Smooth muscle cell (in vitro differentiated cells): ENCODE data around the gene LMO7. TPM values are rescaled to one million over a fixed set of nuclear protein-coding genes. Genes with fewer than 3 reads are reported as not detected.

Experiments used
- DNase-seq: peaks from one replicate; lab custom pipeline; 2025; ENCODE audit not compliant: unreplicated experiment; lab: John Stamatoyannopoulos, UW
- H2AFZ ChIP-seq: fragments of 200-600 bp; sonication (generic); 2 replicates; pipeline ENCODE4 v1.6.0; 2016; ENCODE audit warnings: antibody characterized with exemption, low read depth, mild to moderate bottlenecking
- H3F3A ChIP-seq: fragments of 200-600 bp; sonication (generic); 2 replicates; pipeline ENCODE4 v1.6.0; 2017; ENCODE audit warnings: antibody characterized with exemption, low read depth
- H3K27ac ChIP-seq: fragments of 200-600 bp; sonication (generic); 2 replicates; pipeline ENCODE4 v1.5.1; 2016; ENCODE audit warnings: low read depth, mild to moderate bottlenecking
- H3K27me3 ChIP-seq: fragments of 200-600 bp; sonication (generic); 2 replicates; pipeline ENCODE4 v1.6.1; 2016; ENCODE audit warnings: low read depth, mild to moderate bottlenecking
- H3K36me3 ChIP-seq: fragments of 200-600 bp; sonication (generic); 2 replicates; pipeline ENCODE4 v1.5.1; 2016; ENCODE audit warnings: low read depth
- H3K4me1 ChIP-seq: fragments of 200-600 bp; sonication (generic); 2 replicates; pipeline ENCODE4 v1.5.1; 2016; ENCODE audit warnings: low read depth
- H3K4me2 ChIP-seq: fragments of 200-600 bp; sonication (generic); 2 replicates; pipeline ENCODE4 v1.6.0; 2016; ENCODE audit warnings: mild to moderate bottlenecking
- H3K4me3 ChIP-seq: fragments of 200-600 bp; sonication (generic); 2 replicates; pipeline ENCODE4 v1.5.1; 2016; ENCODE audit warnings: mild to moderate bottlenecking
- H3K79me2 ChIP-seq: fragments of 200-600 bp; sonication (generic); 2 replicates; pipeline ENCODE4 v1.6.0; 2016; ENCODE audit warnings: low read depth, mild to moderate bottlenecking
- H3K9ac ChIP-seq: fragments of 200-600 bp; sonication (generic); 2 replicates; pipeline ENCODE4 v1.6.0; 2016; ENCODE audit warnings: low read depth
- H3K9me3 ChIP-seq: fragments of 200-600 bp; sonication (generic); replicated peaks from 2 replicates; pipeline ENCODE4 v1.5.1; 2016; ENCODE audit warnings: low read depth
- H4K20me1 ChIP-seq: fragments of 200-600 bp; sonication (generic); 2 replicates; pipeline ENCODE4 v1.6.0; 2016; ENCODE audit warnings: low read depth
- WGBS: methylation state at CpG from one replicate; pipeline ENCODE4 v1.1.7; 2016; ENCODE audit warnings: low lambda C conversion rate; 5-methylcytosine and 5-hydroxymethylcytosine counted together
- polyA plus RNA-seq: library from polyadenylated mRNA; unstranded; fragments of >200 nt; fragmentation: Nextera tagmentation; extraction: Ambion mirVana; gene quantifications from 2 replicates; pipeline ENCODE4 v1.2.1, GENCODE V29; 2016
- total RNA-seq: library from RNA; depleted of rRNA; stranded (reverse); fragments of >200 nt; gene quantifications from 2 replicates; pipeline ENCODE4 v1.2.3, GENCODE V29; 2014
- TF ChIP-seq, protein P1 (sequence below): fragments of 200-600 bp; sonication (generic); IDR thresholded peaks from 2 replicates; pipeline ENCODE4 v1.5.1; 2017; ENCODE audit warnings: borderline replicate concordance, mild to moderate bottlenecking, antibody characterized with exemption; ENCODE audit not compliant: insufficient read depth, poor library complexity, severe bottlenecking

Gene LMO7
- total and polyA plus RNA-seq, 2 experiments from 2014 or later: 157 to 213 TPM

DNA sequence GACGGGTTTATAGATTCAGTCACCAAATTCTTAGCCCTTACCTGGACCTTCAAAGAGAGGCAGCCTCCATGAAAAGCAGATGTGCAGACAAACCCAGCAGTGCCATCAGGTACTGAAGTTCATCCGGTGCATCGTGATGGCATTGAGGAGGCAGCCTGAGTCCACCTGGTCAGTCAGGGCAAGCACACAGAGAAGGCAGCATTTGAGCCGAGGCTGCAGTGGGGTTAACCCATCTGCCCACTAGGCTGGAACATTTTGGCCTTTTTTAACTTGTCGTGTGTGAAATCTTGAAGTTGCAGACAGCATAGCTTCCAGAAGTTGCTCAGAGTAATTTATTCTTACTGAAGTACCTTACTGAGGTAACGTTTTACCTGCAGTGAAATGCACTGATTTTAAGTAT lies 4.9 kb downstream of the LMO7 start:
- H3F3A ChIP-seq: peaks cover 7% of the 10 kb centered on the region
- no peak overlapping the region for H3K27ac ChIP-seq
- no peak overlapping the region for H3K9ac ChIP-seq
- 92% methylated on average over 6 of the region's 6 CpGs for WGBS
- H3K9me3 ChIP-seq: no peaks in the 10 kb centered on the region
- H3K27me3 ChIP-seq: no peaks in the 10 kb centered on the region
- H3K4me1 ChIP-seq: peaks cover 12% of the 10 kb centered on the region
- peaks cover 91% of the 10 kb centered on the region for H4K20me1 ChIP-seq
- no peak for DNase-seq
- H3K36me3 ChIP-seq: peaks cover 9% of the 10 kb centered on the region
- no peak overlapping the region for H2AFZ ChIP-seq
- no peak overlapping the region for H3K4me3 ChIP-seq
- H3K4me2 ChIP-seq: peak overlapping the region; percentile 99
- TF ChIP-seq, protein P1, sequence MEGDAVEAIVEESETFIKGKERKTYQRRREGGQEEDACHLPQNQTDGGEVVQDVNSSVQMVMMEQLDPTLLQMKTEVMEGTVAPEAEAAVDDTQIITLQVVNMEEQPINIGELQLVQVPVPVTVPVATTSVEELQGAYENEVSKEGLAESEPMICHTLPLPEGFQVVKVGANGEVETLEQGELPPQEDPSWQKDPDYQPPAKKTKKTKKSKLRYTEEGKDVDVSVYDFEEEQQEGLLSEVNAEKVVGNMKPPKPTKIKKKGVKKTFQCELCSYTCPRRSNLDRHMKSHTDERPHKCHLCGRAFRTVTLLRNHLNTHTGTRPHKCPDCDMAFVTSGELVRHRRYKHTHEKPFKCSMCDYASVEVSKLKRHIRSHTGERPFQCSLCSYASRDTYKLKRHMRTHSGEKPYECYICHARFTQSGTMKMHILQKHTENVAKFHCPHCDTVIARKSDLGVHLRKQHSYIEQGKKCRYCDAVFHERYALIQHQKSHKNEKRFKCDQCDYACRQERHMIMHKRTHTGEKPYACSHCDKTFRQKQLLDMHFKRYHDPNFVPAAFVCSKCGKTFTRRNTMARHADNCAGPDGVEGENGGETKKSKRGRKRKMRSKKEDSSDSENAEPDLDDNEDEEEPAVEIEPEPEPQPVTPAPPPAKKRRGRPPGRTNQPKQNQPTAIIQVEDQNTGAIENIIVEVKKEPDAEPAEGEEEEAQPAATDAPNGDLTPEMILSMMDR: no peak
- peaks cover 98% of the 10 kb centered on the region for H3K79me2 ChIP-seq

DNA sequence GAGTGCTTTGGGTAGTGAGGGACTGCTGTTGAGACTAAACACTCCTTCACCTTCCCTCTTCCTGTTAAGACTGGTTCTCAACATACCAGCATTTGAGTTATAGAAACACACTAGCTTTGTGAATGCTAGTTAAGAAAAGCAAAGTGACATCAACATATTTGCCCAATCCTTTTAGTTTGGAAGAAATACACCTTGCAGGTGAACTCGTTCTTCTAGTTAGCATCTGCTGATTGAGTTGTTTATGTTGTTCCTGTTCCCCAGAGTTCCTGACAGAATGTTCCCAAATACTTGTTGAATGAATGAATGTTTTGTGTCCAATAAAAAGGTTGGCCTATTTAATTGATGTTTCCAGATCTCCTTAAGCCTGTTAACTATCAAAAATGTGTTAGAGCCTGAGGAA lies 7.1 kb downstream of the LMO7 start:
- Histone ChIP-seq H3K4me1 (peaks cover 3% of the 10 kb centered on the region), H3K4me3 (no peak overlapping the region), H3K36me3 (peaks cover 9% of the 10 kb centered on the region), H3F3A (no peaks in the 10 kb centered on the region), H3K9ac (no peak overlapping the region), H3K9me3 (no peaks in the 10 kb centered on the region), H3K27ac (peak overlapping the region; percentile 3), H3K4me2 (no peak overlapping the region), H3K27me3 (no peaks in the 10 kb centered on the region), H3K79me2 (peaks cover 100% of the 10 kb centered on the region), H4K20me1 (peaks cover 100% of the 10 kb centered on the region), H2AFZ (no peak overlapping the region)
- 67% methylated on average over 1 of the region's 1 CpG for WGBS
- no peak for DNase-seq
- TF ChIP-seq, protein P1: no peak

DNA sequence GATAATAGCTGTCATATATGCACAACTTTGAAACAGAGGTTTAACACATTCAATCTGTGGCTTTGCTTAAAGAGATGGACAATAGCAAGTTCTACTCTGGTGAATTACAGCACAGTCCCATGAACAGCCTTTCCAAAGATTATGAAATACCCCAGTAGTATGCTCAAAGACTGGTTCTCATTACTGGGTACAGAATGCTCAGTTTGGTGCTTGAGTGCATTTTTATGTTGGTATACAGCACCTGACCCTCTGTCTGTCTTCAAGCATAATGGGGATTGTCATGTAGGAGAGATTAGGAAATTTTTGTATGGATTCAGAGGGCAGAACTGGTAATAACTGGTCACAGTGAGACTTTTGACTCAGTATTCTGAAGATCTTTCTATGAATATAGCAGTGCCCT lies 7.6 kb downstream of the LMO7 start:
- no peak overlapping the region for H3K9ac ChIP-seq
- no peak overlapping the region for H3K4me2 ChIP-seq
- DNase-seq: no peak
- peaks cover 100% of the 10 kb centered on the region for H3K79me2 ChIP-seq
- TF ChIP-seq, protein P1: no peak
- H3K36me3 ChIP-seq: peaks cover 9% of the 10 kb centered on the region
- H3K4me1 ChIP-seq: peaks cover 3% of the 10 kb centered on the region
- H3K27me3 ChIP-seq: no peaks in the 10 kb centered on the region
- H2AFZ ChIP-seq: no peak overlapping the region
- H3F3A ChIP-seq: no peaks in the 10 kb centered on the region
- no peaks in the 10 kb centered on the region for H3K9me3 ChIP-seq
- peak overlapping the region; percentile 3 for H3K27ac ChIP-seq
- peaks cover 100% of the 10 kb centered on the region for H4K20me1 ChIP-seq
- no peak overlapping the region for H3K4me3 ChIP-seq

DNA sequence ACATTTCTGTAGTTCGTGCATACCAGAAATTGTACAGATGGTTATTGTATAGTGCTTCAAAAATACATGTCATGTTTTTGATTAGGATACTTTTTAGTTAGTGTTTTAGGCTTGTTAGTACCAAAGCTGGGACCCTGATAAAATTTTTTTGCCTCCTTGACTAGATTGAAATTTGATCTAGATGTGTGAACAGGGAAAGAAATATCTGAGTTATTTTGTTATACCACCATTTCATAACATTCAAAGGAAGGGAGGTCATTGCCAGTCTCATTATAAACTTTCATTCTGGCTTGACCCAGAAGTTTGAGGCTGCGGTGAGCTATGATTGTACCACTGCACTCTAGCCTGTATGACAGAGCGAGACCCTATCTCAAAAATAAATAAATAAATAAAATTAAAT lies 9.0 kb downstream of the LMO7 start:
- Histone ChIP-seq H3K9ac (no peak overlapping the region), H3K27me3 (no peaks in the 10 kb centered on the region), H2AFZ (no peak overlapping the region), H3K4me3 (no peak overlapping the region), H3K79me2 (peaks cover 100% of the 10 kb centered on the region), H3F3A (no peaks in the 10 kb centered on the region), H3K36me3 (peaks cover 9% of the 10 kb centered on the region), H3K4me2 (no peak overlapping the region), H3K4me1 (no peaks in the 10 kb centered on the region), H3K27ac (no peak overlapping the region), H3K9me3 (no peaks in the 10 kb centered on the region), H4K20me1 (peaks cover 100% of the 10 kb centered on the region)
- no peak for DNase-seq
- WGBS: 98% methylated on average over 3 of the region's 3 CpGs
- TF ChIP-seq, protein P1: no peak
